ENCODE results near the gene ARID5B. TPM values are rescaled to one million over a fixed set of nuclear protein-coding genes. Genes with fewer than 3 reads are reported as not detected.

The ARID5B gene
- total and polyA plus RNA-seq, 2 of the 4 experiments (the other 2 are of a cell fraction): 41.0 to 125 TPM

DNA sequence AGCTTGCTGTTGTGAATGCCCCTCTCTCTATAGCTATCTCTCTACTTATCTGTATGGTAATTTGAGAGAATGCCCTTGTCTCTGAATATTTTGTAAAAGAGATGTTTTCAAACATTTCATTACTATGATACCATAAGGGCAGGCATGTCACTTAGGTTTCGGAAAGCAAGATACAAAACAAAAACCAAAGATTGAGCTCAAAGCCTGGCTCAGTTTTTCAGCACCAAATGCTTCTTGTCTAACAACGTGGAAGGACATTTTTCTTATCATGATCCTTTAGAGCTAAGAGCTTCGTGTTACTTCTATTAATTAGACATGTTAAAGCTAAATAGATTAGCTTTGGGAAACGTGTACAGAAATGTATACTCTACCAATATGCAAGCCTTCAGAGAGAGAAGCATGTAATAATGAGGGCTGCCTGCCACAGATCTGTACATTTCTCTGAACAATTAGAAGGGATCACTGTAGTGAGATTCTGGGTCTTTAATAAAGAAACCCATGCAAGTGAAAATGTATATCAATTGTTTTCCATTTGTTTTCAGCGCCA, 148.9 kb downstream of the ARID5B start:
- ChIA-PET POLR2A (ENCODE audit: unreplicated experiment) (interaction anchor here (0.5 to 3.5 kb wide), 18 partner anchors 9 to 418 kb away, joined by 3 to 14 read pairs (median 6); partner anchors contain the start of gene ARID5B), CTCF (interaction anchor here (1.9 to 2.2 kb wide), 2 partner anchors 11 to 14 kb away, joined by 4 to 10 read pairs; no protein-coding TSS in a partner anchor)
- peak overlapping the region; percentile 99 for H3K56ac ChIP-seq (ENCODE audit: extremely low read depth, insufficient read depth, low read length)
- peak overlapping the region; percentile 88 for H4K91ac ChIP-seq (ENCODE audit: insufficient read depth, low read depth, low read length)
- H2BK120ac ChIP-seq (ENCODE audit: low read depth, low read length): peak overlapping the region; percentile 92
- peak overlapping the region; percentile 98 for H3K23ac ChIP-seq (ENCODE audit: low read depth, low read length)
- peak overlapping the region; percentile 62 to 89 for H4K8ac ChIP-seq (ENCODE audit: low read depth in 2 of 2, low read length in 2 of 2)
- TSS peak; percentile 93 for BruUV-seq (replicated peaks)
- in situ Hi-C loops (cut with MboI; ENCODE audit: low sequenced_read_pairs): loop anchor here (5.0 kb wide), 1 partner anchor 148 kb away; the partner anchor contains the start of gene ARID5B
- H3K9ac ChIP-seq (ENCODE audit: low read depth, low read length): peak overlapping the region; percentile 87
- peak overlapping the region; percentile 88 for H2BK5ac ChIP-seq (ENCODE audit: low read depth, low read length, poor library complexity, severe bottlenecking)
- WGBS, 2 experiments (ENCODE audit: extremely low coverage in 2 of 2, insufficient read length in 1 of 2): 20% methylated on average over 1 of the region's 5 CpGs; no CpG with 5 or more reads in 1 of the 2 experiments
- no peak overlapping the region for H2AFZ ChIP-seq (replicated peaks; ENCODE audit: low read length, poor library complexity)
- H3K4me2 ChIP-seq (ENCODE audit: low read depth, low read length): peak overlapping the region; percentile 100
- peak overlapping the region; percentile 85; the same call in 1 of the 2 replicates for H2AK5ac ChIP-seq (ENCODE audit: low read depth, low read length)
- dilution Hi-C loops (cut with HindIII; ENCODE audit: low sequenced_read_pairs, unreplicated experiment): no loop called here
- H3K14ac ChIP-seq (replicated peaks; ENCODE audit: low read depth, low read length): peak overlapping the region; percentile 92
- peaks cover 42% of the 10 kb centered on the region for H3K36me3 ChIP-seq (ENCODE audit: control insufficient read depth, insufficient read depth, low read length)
- H4K5ac ChIP-seq (ENCODE audit: low read depth, low read length): peak overlapping the region; percentile 82
- intact Hi-C loops (cut with micrococcal nuclease): loop anchor here (10.0 kb wide), 2 partner anchors 296 to 1236 kb away; no protein-coding TSS in a partner anchor
- H3K4me1 ChIP-seq (ENCODE audit: control insufficient read depth, insufficient read depth, low read length): peaks cover 19% of the 10 kb centered on the region
- peak overlapping the region; percentile 61 for H3K18ac ChIP-seq (ENCODE audit: low read depth, low read length)
- peak overlapping the region; percentile 62 for H3K4me3 ChIP-seq (ENCODE audit: insufficient read depth, low read depth, low read length)
- H3K27me3 ChIP-seq (ENCODE audit: control insufficient read depth, insufficient read depth, low read length): no peaks in the 10 kb centered on the region
- peaks cover 0 to 55% of the 10 kb centered on the region in 2 experiments; a peak in 2 of 4 replicates for H3K79me1 ChIP-seq (ENCODE audit: low read depth in 1 of 2, low read length in 2 of 2)
- H3K27ac ChIP-seq (ENCODE audit: insufficient read depth, low read length): peak overlapping the region; percentile 83
- H2AK9ac ChIP-seq (replicated peaks; ENCODE audit: low read depth, low read length, poor library complexity): no peak overlapping the region
- H2BK15ac ChIP-seq (ENCODE audit: low read depth, low read length): peak overlapping the region; percentile 56; the same call in 2 of the 3 replicates
- H3K9me1 ChIP-seq (ENCODE audit: insufficient read depth, low read length): peaks cover 24% of the 10 kb centered on the region
- no peaks in the 10 kb centered on the region for H3K9me3 ChIP-seq (ENCODE audit: control insufficient read depth, insufficient read depth, low read length)
- ATAC-seq (ENCODE audit: low read depth) (no peak), DNase-seq (no peak)
- TF ChIP-seq, protein P1, sequence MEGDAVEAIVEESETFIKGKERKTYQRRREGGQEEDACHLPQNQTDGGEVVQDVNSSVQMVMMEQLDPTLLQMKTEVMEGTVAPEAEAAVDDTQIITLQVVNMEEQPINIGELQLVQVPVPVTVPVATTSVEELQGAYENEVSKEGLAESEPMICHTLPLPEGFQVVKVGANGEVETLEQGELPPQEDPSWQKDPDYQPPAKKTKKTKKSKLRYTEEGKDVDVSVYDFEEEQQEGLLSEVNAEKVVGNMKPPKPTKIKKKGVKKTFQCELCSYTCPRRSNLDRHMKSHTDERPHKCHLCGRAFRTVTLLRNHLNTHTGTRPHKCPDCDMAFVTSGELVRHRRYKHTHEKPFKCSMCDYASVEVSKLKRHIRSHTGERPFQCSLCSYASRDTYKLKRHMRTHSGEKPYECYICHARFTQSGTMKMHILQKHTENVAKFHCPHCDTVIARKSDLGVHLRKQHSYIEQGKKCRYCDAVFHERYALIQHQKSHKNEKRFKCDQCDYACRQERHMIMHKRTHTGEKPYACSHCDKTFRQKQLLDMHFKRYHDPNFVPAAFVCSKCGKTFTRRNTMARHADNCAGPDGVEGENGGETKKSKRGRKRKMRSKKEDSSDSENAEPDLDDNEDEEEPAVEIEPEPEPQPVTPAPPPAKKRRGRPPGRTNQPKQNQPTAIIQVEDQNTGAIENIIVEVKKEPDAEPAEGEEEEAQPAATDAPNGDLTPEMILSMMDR (conservative IDR thresholded peaks at IDR 0.05; ENCODE audit: low read depth, low read length): no peak
- TF ChIP-seq CHD1 (IDR thresholded peaks at IDR 0.05; ENCODE audit: low read depth, low read length) (0 out of 2 replicates have a peak, but pooled peaks have one; percentile 5), FOS (IDR thresholded peaks at IDR 0.05; ENCODE audit: low read depth, low read length) (no peak), RFX5 (IDR thresholded peaks at IDR 0.05; ENCODE audit: low read depth, low read length) (no peak), POLR2A (IDR thresholded peaks at IDR 0.05; ENCODE audit: low read depth, low read length) (no peak)
- H2BK20ac ChIP-seq (ENCODE audit: low read depth, low read length): peak overlapping the region; percentile 37
- peak overlapping the region; percentile 96 for H3K4ac ChIP-seq (ENCODE audit: low read depth, low read length)
- H4K20me1 ChIP-seq (ENCODE audit: insufficient read depth, low read length): peaks cover 42% of the 10 kb centered on the region
